SKM-1 (cell line): ENCODE data around the gene PPM1E.
A peak's percentile ranks its signal among the peaks of the same experiment; 100 is the strongest.

Experiments used
- DNase-seq: peaks from one replicate; lab custom pipeline; 2025; ENCODE audit not compliant: unreplicated experiment; lab: John Stamatoyannopoulos, UW

Gene PPM1E

DNA sequence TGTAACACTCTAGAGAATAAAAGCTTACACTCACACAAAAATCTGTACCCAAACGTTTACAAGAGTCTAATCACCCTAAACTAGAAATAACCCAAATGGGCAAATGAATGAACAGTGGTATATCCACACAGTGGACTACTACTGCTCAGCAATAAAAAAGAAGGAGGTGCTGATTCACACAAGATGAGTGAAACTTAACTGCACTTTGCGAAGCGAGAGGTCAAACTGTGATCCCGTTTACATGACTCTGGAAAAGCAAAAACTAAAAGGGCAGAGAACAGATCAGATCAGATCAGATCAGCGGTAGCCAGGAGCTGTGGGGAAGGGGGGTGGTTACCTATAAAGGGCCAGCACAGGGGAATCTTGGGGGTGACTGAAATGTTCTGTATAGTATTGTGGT is 237.7 kb downstream of the PPM1E start:
- DNase-seq, result no peak

DNA sequence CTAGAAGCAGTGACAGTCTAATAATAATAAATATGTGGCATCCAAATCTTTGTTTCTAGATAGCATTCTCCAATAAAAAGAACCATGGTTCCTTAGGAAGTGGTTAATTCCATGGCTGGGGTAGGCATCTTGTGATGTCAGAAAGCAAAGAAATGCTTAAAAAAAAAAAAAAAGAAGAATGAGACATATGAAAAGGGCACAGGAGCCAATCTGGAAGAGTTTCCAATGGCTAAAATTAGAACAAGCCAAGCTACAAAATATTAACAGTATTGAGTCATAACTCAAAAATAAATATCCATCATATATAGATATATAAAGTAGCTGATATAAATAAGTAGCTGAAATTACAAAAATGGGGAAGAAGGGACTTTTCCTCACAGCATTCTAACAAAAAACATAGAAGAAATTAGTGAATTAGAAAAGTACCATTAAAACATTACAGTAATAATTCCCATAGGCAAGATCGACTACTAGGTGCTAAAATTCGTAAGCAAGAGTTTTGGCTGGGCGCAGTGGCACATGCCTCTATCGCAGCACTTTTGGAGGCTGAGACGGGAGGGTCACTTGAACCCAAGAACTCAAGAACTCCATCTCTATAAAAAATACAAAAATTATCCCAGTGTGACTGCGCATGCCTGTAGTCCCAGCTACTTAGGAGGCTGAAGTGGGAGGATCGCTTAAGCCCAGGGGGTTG is 239.7 kb downstream of the PPM1E start:
- no peak for DNase-seq

DNA sequence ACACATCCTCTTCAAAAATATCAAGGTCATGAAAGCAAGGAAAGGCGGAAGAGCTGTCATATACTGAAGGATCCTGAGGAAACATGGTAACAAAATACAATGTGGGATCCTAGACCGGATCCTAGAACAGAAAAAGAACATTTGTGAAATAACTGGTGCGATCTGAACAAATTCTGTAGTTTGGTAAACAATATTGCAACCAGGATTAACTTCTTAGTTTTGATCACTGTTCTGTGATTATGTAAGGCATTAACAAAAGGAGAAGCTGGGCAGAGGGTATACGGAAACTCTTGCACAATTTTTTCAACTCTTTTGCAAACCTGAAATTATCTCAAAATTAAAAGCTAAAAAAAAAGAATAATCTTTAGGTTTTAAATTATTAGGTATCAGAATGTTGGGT is 241.3 kb downstream of the PPM1E start:
- peak; percentile 54 for DNase-seq

DNA sequence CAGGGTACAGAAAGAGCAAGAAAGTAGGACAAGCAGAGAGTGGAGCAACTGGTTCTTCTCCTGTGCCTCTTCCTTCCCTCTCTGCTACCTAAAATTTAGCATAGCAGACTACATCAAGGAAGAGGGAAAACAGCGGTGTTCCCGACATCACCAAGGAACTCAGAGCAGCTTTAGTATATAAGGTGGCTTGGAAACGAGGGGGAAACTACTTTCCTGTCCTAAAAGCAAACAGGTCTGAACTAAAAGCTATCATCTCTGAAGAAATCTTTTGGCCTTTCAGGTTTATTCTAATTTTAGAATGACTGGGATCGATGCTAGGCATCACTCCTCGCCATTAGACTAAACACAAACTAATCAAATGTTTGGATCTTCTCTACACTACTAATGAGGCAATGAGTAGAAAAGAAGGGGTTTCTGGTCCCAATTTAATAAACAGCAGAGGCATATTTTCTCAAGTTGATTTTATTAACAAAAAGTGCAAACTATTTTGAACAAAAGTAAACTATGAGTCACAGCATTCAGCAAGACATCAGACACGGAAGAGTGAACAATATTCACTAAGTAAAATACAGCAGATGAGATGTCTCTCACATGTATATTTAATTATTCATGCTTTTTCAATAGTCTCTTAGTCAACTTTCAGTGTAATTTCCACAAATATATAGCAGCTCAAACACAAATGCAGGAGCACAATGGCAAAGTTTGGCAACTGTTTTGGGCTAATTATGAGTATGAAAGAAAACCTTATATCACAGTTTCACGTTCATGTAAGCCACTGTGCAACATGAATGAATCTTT is 242.3 kb downstream of the PPM1E start:
- DNase-seq, result no peak

DNA sequence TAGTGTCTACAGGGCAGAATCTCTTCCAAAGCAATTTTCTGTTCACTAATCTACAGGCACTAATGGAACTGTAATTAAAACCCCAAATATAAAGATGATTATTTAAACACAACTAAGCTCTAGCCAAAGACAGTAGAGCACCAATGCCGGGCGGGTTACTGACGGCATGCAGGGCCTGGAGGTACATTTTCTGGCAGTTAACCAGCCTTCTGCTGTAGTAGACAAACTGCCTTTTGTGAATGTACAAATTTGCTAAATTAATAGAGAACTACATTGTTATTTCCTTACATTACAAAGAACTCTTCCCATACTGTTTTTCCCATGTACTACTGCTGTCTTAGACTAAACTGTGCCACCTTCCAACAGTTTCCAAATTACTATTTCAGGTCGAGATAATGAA is 243.2 kb downstream of the PPM1E start:
- DNase-seq, result no peak

DNA sequence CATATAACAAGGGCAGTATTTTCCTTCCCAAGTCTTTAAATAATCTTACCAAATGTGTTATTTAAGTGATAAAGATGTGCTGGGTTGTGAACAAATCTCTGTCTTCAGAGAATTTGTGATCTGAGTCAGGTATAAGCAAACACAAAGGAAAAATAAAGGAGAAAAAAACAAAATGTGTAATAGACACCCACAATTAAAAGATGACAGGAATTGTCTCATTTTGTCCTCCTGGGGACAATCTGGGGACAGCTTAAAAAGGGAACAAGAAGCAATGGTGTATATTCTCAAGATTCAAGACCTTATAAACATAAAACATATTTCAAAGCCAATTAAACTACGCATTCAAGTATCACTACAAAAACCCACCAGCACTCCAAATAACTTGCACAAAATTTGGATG is 243.8 kb downstream of the PPM1E start:
- no peak for DNase-seq

DNA sequence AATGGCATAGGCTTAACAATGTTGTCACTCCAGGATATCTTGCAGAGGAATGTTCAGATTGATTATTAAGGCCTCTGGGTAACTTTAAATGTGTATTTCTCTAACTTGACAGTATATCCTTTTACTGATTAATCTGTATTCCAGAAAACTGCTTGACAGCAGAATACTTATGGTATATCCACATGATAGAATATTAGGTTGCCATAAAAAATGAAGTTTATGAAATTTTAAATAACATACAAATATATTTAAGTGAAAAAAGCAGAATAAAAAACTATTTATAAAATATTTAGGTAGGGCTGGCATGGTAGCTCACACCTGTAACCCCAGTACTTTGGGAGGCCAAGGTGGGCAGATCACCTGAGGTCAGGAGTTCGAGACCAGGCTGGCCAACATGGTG is 244.4 kb downstream of the PPM1E start:
- no peak for DNase-seq

DNA sequence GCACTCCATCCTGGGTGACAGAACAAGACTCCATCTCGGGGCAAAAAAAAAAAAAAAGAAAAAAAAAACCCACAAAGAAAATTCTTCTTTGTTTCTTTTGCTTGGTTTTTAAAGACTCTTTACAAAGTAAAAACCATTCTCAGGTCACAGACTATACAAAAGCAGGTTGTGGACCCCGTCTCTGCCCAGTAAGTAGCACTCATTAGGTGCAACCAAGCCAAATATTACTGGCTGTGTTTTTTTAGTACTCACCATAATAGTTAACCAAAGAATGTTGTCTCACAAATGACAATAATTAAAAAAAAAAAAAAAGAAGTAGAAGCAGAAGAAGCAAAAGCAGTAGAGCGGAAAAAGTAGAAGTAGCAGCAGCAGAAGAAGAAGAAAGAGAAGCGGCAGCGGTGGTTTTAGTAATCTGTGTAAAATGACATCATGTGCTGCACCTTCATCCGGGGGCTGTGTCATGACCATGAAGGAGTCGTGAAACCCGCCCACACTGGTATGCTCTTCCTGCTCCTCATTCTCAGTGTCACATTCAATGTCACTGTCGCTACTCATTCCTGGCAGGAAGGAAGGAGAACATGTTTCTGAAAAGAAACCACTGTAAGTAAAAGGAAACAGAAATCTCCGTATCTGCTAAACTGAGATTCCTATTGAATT is 245.6 kb downstream of the PPM1E start:
- DNase-seq, result peak; percentile 71

DNA sequence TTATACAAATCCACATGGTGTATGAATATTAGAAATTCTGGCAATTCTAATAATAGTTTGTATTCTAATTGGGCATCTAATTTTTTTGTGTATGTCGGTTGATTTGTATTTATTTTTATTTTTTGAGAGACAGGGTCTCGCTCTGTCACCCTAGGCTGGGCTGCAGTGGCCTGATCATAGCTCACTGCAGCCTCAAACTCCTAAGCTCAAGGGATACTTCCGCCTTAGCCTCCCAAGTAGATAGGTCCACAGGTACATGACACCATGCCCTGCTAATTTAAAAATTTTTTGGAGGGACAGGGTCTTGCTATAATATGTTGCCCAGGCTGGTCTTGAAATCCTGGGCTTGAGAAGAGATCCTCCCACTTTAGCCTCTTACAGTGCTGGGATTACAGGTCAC is 246.5 kb downstream of the PPM1E start:
- no peak for DNase-seq

DNA sequence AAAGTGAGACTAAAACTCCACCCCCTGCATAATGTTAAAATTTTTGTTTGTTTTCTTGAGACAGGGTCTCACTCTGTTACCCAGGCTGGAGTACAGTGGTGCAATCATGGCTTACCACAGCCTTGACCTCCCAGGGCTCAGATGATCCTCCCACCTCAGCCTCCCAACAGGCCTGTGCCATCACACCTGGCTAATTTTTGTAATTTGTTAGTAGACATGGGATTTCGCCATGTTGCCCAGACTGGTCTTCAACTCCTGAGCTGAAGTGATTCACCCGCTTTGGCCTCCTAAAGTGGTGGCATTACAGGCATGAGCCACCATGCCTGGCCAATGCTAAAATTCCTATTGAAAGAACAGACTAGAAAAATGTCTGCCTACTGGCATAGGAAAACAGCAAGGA is 247.2 kb downstream of the PPM1E start:
- DNase-seq, result no peak

DNA sequence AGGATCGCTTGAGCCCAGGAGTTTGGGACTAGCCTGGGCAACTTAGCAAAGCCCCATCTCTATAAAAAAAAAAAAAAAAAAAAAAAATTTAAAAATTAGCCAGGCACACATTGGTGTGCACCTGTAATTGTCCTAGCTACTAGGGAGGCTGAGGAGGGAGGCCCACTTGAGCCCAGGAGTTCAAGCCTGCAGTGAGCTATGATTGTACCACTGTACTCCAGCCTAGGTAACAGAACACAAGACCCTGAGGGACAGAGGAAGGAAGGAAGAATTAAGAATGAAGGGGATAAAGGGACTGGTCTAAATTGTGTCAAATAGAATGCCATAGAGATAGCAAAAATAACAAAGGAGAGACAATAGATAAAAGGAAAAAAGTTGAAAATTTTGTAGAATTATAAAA is 248.2 kb downstream of the PPM1E start:
- DNase-seq, result no peak

DNA sequence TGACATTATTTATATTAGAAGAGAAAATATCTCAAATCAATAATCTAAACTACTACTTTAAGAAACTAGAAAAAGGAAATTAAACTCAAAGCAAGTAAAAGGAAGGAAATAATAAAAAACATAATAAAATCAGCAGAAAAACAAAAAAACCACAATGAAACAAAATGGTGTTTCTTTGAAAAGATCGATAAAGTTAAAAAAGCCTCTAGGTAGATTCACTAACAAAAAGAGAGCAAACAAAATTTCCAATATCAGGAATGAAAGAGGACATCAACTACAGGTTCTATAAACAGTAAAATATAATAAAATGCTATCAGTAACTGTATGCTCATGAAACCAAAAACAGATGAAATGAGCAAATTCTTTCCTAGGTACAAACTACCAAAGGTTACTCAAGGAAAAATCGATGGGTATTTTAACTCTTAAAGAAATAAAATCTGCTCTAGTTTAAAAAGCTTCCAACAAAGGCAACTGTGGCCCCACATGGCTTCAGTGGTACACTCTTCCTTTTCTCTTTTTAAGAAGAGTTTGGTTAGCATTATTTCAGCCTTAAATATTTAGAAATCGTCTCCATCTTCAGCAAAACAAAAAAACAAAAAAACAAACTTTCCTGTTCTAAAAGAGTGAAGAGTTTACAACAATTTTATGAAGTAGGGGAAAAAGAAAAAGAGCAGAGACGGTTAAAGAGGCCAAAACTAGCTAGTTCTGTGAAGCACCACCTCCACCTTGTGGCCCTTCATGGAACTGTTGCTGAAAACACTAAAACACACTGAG is 248.9 kb downstream of the PPM1E start:
- DNase-seq, result peak; percentile 55

DNA sequence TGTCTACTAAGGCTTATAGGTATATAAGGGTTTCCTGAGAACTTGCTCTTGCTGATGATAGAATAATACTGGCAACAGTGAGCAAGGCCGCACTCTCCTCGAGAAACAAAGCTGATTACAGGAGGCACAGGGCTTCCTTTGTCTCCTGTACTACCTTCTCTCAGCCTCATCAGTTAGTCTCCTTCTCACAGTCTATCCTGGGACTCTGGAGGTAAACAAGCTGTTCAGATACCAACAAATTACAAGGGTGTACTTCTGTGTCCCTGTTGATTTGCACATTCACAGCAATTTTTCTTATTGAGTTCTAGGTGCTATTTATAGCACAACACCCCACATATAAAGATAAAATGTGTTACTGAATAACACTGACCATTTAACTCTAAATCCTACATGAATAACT is 252.3 kb downstream of the PPM1E start:
- no peak for DNase-seq

DNA sequence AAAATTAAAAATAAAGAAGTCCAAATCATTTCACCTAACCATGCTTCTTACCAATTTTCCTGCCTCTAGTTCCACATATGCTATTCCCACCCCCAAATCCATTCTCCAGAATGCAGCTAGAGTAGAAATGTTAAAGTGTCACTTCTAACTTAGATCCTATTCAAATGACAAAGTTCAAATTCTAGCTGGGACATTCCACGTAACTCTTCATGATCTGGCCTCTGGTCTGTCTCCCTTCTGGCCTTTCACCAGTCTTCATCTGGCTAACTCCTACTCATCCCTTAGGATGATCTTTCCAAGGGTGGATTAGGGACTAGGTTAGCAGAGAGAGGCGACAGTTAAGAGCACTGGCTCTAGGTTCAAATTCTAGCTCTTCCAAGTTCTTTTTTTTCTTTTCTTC is 253.1 kb downstream of the PPM1E start:
- no peak for DNase-seq

DNA sequence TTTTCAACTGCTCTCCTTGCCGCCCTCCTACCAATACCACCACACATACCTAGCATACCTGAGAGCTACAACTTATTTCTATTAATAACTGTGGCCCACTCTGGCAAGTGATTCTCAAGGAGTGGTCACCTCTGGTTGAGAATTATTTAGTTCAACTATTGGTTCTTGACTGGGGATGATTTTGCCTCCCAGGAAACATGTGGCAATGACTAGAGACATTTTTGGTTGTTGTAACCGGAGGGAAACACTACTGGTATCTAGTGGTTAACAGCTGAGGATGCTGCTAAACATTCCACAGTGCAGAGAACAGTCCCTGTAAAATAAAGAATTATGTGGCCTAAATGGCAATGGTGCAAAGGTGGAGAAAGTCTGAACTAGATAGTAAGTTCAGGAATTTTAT is 254.4 kb downstream of the PPM1E start:
- no peak for DNase-seq

DNA sequence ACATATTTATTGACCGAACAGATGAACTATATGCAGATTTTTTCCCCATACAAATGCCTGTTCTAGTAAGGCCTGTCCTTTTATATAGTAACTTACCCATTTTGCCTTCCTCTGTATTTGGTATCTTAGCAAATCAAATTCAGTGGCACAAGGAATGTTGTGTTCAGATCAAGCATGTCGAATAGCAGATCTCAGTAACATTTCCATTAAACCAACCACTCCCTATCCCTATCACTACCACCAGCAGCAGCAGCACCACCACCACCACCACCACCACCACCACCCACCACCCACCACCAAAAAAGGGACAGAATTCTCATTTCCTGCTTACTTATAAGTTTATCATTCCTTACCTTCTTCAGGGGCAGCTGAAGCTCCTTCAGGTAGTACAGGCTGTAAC is 256.3 kb downstream of the PPM1E start:
- DNase-seq, result no peak

DNA sequence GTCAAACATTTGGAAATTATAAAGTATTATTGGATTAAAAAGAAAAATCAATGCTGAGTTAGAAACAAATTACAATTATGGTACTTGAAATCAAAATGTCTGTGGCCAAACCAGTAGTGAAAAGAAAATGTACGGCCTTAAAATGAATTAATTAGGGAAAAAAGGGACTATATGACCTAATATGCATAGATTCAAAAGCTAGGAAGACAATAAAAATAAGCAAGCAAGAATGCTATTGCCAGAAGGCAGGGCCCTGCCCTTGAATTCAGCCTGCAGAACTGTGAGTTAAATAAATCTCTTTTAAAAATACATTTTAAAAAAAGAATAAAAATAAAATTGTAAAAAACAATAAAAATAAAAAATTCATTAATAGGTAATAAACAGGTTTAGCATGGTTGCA is 262.4 kb downstream of the PPM1E start:
- DNase-seq, result no peak

DNA sequence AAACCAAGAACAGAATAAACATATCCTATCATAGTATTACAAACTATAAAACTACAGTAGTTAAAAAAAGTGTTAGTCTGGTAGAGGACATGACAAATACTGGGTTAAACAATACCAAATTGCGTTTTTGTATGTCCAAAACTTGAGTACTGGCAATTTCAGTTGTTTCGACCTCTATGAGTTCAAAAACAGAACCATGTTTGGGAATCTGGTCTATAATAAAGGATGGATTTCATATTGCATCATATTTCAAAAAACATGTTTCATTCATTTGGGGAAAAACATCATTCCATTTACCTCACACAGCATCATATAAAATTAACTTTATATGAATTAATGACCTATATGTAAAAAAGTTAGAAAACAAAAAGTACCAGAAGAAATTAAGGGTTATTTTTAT is 269.3 kb downstream of the PPM1E start:
- no peak for DNase-seq

DNA sequence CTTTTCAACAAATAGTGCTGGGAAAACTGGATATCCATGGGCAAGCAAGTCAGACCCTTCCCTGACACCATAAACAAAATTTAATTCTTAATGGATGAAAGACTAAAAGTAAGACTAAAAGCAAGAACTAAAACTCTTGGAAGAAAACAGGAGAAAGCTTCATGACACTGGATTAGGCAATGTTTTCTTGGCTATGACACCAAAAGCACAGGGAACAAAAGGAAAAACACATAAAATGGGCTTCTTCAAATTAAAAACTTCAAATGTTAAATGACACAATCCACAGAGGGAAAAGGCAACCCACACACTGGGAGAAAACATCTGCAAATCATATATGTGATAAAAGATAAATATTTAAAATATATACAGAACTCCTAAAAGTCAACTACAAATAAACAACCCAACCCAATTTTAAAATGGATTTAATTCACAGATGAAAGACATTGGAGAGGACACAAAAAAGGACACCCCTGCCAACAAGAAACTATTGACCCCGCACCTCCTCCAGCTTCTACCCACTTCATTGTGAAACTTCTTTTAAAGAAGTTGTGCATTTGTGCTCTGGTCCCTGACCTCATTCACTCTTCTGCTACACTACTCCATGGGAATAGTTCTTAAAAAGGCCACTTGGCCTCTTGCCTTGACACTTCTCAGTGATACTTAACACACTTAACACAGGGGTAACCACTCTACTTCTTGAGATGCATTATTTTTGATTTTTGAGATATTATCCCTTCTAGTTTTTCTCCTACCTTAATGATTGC is 270.7 kb downstream of the PPM1E start:
- DNase-seq, result peak; percentile 11

DNA sequence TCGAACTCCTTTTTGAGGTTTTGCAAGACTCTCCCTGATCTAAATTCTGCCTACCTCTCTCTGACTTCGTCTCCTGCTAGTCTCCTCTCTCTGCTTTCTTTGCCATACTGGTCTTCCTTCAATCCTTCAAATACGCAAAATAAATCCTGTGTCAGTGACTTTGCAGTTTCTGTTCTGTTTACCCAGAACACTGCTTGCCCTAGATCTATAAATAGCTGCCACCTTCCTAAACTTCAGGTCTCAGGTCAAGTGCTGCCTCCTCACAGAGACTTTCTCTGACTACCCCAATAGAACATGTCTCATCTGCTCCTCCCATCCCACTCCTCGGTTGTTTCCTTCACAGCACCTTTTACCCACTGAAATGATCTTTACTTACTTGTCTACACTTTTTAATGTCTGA is 272.1 kb downstream of the PPM1E start:
- DNase-seq, result no peak

DNA sequence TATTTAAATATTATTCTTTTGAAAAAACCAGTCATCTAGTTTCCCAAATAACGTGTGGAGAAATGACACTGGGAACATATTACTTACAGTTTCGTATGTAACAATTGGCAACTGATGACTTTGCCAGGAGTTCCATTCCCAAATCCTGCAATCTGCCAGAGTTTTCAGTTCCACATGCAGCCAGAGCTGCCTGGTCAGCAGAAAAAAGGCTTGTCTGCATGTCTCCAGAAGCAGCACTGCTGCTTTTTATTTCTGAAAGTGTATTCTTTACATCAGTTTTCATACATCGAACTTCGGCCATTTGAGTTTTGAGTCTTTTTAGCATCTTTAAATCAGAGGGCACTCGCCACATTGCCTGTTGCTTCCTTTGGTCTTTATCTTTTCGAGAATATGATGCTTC is 272.7 kb downstream of the PPM1E start:
- no peak for DNase-seq
